GM03348 (cell line): ENCODE results near the gene CMA1.

Experiments
- DNase-seq: peaks from one replicate; pipeline ENCODE4 v3.0.0; 2012; ENCODE audit warnings: low spot score

Gene CMA1

GRCh38 chr14:24465805-24466204 lies 42.3 kb downstream of the CMA1 start:
- no peak for DNase-seq

GRCh38 chr14:24465368-24465767 lies 42.7 kb downstream of the CMA1 start:
- DNase-seq: no peak

GRCh38 chr14:24463884-24464785 lies 43.9 kb downstream of the CMA1 start:
- DNase-seq: no peak

GRCh38 chr14:24463017-24463883 lies 44.8 kb downstream of the CMA1 start:
- no peak for DNase-seq

GRCh38 chr14:24461336-24461735 lies 46.7 kb downstream of the CMA1 start:
- DNase-seq: no peak

DNA sequence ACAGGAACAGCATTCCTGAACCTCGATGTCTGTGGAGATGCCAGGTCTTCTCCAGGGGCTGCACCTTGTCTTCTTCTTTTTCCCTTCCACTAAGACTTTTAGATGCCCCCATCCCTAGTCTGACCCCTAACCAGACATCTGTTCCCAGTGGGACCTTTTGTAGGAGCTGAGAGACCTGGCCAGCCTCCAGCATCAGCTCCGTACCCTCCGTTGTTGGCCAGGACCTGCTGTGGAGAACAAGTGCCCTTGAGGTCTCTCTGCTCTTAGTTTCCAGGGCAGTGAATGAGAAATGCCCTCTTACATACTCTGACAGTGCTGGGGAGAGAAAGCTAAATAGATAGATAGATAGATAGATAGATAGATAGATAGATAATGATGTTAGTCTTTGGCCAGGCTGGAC lies 48.7 kb downstream of the CMA1 start:
- DNase-seq: no peak

DNA sequence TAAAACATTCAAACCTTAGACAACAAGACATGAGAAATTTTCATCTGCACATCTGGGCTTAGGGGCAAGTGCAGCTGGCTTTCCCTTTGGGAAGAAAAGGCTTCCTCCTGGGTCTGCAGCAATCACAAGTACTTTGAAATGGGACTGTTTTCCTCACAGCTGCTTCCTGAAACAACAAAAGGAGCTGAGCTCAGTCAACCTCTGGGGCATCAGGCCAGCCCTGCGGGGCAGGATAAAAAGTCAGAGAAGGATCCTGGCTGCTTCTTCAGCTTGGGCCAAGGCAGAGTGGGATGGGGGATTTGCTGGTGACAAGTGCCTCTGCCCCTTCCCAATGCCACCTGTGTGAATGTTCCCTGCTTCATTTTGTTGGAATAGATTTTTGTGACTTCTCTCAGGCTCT lies 49.3 kb downstream of the CMA1 start:
- DNase-seq: no peak

DNA sequence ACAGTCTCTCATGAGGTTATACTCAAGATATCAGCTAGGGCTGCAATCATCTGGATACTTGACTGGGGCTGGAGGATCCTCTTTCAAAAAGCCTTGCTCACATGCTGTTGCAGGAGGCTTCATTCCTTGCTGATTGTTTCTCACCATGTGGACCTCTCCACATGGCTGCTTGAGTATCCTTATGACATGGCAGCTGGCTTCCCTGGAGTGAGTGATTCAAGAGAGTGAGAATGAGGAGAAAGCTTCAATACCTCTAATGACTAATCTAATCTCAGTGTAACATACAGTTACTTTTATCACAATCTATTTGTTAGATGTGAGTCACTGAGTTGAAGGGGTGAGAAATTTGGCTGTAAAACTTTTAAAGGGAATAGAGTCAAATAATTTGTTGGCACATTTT lies 51.1 kb downstream of the CMA1 start:
- no peak for DNase-seq
